ENCODE data around the gene DNAH3.
"Not testable (repeated sequence)": the region's sequence is repeated elsewhere in the genome, so short reads cannot be mapped to it uniquely, and the experiment has no call there.

Gene DNAH3

GRCh38 chr16:21150375-21151001, at the start of gene DNAH3:
DNAH3 (minus strand) TSS chr16:21150846; CDS start chr16:21150319, 527 bp downstream.
- Mint-ChIP-seq H3K27ac (no peak within 1 kb of the TSS), H3K4me1 (peaks cover 6 to 8% of the 10 kb centered on the region in 2 donors), H3K27me3 (peaks cover 26 to 52% of the 10 kb centered on the region in 2 donors), H3K4me3 (no peak within 1 kb of the TSS), H3K36me3 (no peaks in the 10 kb centered on the region), H3K9me3 (no peaks in the 10 kb centered on the region)
- ATAC-seq (replicated peaks) = peak in 1 of 2 donors; percentile 58
- DNase-seq = no peak

DNA sequence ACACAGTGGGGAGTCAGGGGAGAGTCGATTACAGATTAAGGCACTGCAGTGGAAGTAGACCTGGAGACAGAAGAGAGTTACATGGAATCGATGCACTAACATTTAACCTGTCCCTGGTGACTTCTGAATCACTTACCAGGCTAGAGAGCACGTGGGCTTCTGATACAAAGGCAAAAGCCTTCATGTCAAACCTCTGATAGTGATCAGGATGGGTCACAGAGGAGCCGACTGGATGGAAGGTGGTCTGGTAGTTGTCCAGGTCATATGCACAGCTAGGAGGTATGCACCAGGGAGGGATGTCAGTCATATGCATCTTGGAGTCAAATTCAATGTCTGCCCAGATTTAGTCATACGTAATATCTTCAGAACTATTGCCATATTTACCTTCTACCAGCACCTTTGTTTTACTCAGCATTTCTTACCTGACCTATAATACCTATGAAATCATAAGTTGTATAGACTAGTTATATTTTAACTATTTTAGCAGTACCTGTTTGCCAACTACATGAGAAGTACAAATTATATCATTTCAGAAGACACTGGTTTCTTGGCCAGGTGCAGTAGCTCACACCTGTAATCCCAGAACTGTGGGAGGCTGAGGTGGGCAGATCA, 49.1 kb upstream of the DNAH3 start:
- H3K27me3 Mint-ChIP-seq = peaks cover 17 to 38% of the 10 kb centered on the region in 2 donors
- H3K4me1 Mint-ChIP-seq = peaks cover 8 to 20% of the 10 kb centered on the region in 2 donors
- ATAC-seq (replicated peaks) = no peak
- H3K4me3 Mint-ChIP-seq = no peak overlapping the region
- DNase-seq = no peak
- no peaks in the 10 kb centered on the region for H3K36me3 Mint-ChIP-seq
- no peak overlapping the region for H3K27ac Mint-ChIP-seq
- H3K9me3 Mint-ChIP-seq = no peaks in the 10 kb centered on the region

DNA sequence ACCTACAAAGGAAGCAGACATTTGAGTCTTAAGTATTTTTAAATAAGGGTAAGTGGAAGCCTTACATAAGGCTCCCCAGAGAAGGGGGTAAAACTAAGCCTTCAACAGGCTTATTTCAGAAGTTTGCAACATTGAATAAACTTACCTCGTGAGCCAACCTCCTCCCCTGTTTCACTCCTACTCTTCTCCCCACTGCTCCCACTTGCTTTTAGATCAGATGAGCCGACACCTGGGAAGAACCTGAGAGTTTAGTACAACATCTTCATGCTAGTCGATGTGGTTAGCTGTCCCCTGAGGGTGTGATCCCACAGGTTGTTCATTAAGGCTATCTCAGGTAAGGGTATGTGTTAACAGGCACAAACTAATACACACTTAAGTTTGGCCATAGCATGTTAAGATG, 47.0 kb upstream of the DNAH3 start:
- no peaks in the 10 kb centered on the region for H3K36me3 Mint-ChIP-seq
- no peak for DNase-seq
- no peak overlapping the region for H3K27ac Mint-ChIP-seq
- ATAC-seq (replicated peaks) = no peak
- H3K4me1 Mint-ChIP-seq = peaks cover 13 to 26% of the 10 kb centered on the region in 2 donors
- no peaks in the 10 kb centered on the region for H3K9me3 Mint-ChIP-seq
- no peak overlapping the region for H3K4me3 Mint-ChIP-seq
- peaks cover 17 to 38% of the 10 kb centered on the region in 2 donors for H3K27me3 Mint-ChIP-seq

GRCh38 chr16:21197112-21197511, 46.5 kb upstream of the DNAH3 start:
- Mint-ChIP-seq H3K36me3 (no peaks in the 10 kb centered on the region), H3K4me1 (peaks cover 13 to 26% of the 10 kb centered on the region in 2 donors), H3K9me3 (no peaks in the 10 kb centered on the region), H3K4me3 (no peak overlapping the region), H3K27ac (no peak overlapping the region), H3K27me3 (peaks cover 17 to 33% of the 10 kb centered on the region in 2 donors)
- ATAC-seq (replicated peaks) (no peak), DNase-seq (no peak)

DNA sequence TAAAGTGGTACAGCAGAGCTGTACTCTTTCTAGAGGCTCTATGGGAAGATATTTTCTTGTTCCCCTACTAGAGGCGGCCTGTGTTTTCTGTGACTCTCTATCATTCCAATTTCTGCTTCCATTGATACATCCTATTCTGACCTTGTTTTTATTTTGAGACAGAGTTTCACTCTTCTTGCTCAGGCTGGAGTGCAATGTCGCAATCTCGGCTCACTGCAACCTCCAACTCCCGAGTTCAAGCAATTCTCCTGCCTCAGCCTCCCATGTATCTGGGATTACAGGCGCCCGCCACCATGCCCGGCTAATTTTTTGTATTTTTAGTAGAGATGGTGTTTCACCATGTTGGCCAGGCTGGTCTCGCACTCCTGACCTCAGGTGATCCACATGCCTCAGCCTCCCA, 44.7 kb upstream of the DNAH3 start:
- Mint-ChIP-seq H3K27me3 (peaks cover 6 to 15% of the 10 kb centered on the region in 2 donors), H3K4me1 (peaks cover 13 to 26% of the 10 kb centered on the region in 2 donors)
- not testable (repeated sequence) for H3K27ac Mint-ChIP-seq; ATAC-seq (replicated peaks); H3K4me3 Mint-ChIP-seq; H3K9me3 Mint-ChIP-seq; H3K36me3 Mint-ChIP-seq; DNase-seq

DNA sequence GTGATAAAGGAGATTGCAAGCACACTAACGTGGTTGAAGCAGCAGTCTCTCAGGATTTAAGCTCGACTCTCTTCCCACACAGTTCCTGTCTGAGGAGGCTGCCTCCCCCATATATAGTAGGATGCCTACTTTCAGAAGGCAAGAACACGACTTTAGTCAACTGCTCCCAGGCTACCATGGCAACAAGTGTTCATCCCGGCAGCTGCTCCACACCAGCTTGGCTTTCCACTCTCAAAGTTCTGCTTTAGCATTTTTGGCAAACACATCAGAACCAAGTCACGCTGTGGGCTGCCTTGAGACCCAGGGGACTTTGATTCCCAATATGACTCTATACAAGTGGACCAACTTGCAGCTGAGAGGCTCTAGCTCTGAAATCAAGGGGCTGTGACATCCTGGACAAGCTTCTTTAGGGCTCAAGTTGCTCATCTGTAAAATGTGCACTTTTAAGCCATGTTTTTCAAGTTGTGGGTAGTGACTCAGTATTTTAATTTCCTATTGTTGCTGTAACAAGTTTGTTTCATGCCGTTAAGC, 44.2 kb upstream of the DNAH3 start:
- Mint-ChIP-seq H3K9me3 (peaks cover 0 to 2% of the 10 kb centered on the region in 2 donors), H3K4me1 (peaks cover 13 to 26% of the 10 kb centered on the region in 2 donors), H3K4me3 (peak overlapping the region; percentile 37 to 53), H3K27ac (peak overlapping the region; percentile 60), H3K27me3 (peaks cover 4 to 12% of the 10 kb centered on the region in 2 donors), H3K36me3 (no peaks in the 10 kb centered on the region)
- peak; percentile 94 to 96 for ATAC-seq (replicated peaks)
- DNase-seq = peak; percentile 52

DNA sequence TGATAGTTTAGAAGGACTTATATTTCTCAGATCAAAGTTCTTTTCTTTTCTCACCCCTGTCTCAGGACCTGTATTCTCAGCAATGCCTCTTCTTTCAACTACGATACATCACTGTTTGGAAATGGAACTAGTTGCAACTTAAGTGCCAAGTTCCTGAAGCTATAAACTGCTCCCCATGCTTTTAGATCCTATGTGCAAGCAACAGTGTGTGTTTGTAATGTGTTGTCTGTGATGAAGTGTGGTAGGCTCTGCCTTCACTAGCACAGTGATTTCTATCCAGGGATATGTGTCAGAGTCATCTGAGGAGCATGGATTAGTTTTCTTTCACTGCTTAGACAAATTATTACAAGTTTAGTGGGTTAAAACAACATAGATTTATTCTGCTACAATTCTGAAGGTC, 42.3 kb upstream of the DNAH3 start:
- no peak overlapping the region for H3K4me3 Mint-ChIP-seq
- ATAC-seq (replicated peaks) = no peak
- H3K36me3 Mint-ChIP-seq = no peaks in the 10 kb centered on the region
- no peaks in the 10 kb centered on the region for H3K27me3 Mint-ChIP-seq
- H3K27ac Mint-ChIP-seq = no peak overlapping the region
- peaks cover 0 to 2% of the 10 kb centered on the region in 2 donors for H3K9me3 Mint-ChIP-seq
- DNase-seq = no peak
- H3K4me1 Mint-ChIP-seq = peaks cover 17 to 33% of the 10 kb centered on the region in 2 donors

DNA sequence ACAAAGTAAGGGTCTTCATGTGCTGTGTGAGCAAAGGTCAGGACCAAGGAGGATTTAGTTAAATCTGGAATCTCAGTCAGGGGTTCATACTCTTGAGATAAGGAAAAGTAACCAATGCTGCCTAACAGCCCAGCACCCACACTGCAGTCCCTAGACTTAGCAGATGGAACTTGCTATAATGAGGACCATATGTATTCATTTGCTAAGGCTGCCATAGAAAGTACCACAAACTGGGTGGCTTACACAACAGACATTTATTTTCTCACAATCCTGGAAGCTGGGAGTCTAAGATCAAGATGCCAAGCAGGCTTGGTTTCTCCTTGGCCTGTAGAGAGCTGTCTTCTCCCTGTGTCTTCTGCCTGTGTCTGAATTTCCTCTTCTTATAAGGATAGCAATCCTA, 40.0 kb upstream of the DNAH3 start:
- no peaks in the 10 kb centered on the region for H3K27me3 Mint-ChIP-seq
- ATAC-seq (replicated peaks) (no peak), DNase-seq (no peak)
- no peak overlapping the region for H3K27ac Mint-ChIP-seq
- H3K36me3 Mint-ChIP-seq = no peaks in the 10 kb centered on the region
- peaks cover 14 to 22% of the 10 kb centered on the region in 2 donors for H3K4me1 Mint-ChIP-seq
- peaks cover 0 to 2% of the 10 kb centered on the region in 2 donors for H3K9me3 Mint-ChIP-seq
- H3K4me3 Mint-ChIP-seq = no peak overlapping the region

- Mint-ChIP-seq H3K27me3 (no peaks in the 10 kb centered on the region), H3K4me3 (no peak overlapping the region), H3K4me1 (peaks cover 11 to 16% of the 10 kb centered on the region in 2 donors), H3K27ac (no peak overlapping the region), H3K9me3 (peaks cover under 1 to 2% of the 10 kb centered on the region in 2 donors), H3K36me3 (peaks cover 0 to under 1% of the 10 kb centered on the region in 2 donors)
- ATAC-seq (replicated peaks) = no peak
- no peak for DNase-seq
Observed at GRCh38 chr16:21190013-21190412, 39.4 kb upstream of the DNAH3 start.

GRCh38 chr16:21189311-21189710, 38.7 kb upstream of the DNAH3 start:
- no peak for ATAC-seq (replicated peaks)
- H3K36me3 Mint-ChIP-seq = peaks cover 4 to 8% of the 10 kb centered on the region in 2 donors
- H3K9me3 Mint-ChIP-seq = peaks cover 7 to 8% of the 10 kb centered on the region in 2 donors
- no peaks in the 10 kb centered on the region for H3K27me3 Mint-ChIP-seq
- DNase-seq = no peak
- H3K4me3 Mint-ChIP-seq = no peak overlapping the region
- H3K4me1 Mint-ChIP-seq = peaks cover 11 to 16% of the 10 kb centered on the region in 2 donors
- H3K27ac Mint-ChIP-seq = no peak overlapping the region

DNA sequence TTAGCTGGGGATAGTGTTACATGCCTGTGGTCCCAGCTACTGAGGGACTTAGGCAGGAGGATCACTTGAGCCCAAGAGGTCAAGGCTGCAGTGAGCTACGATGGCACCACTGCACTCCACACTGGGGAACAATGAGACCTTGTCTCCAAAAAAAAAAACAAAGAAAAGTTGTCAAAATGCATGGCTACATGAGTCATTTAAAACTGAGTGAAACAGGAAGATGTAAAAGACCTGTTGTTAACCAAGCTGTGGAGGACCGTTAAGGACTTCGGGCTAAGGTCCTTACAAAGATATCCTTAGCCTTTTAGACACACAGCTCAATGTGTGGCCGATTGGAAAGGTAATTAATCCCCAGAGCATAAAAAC, 35.7 kb upstream of the DNAH3 start:
- peaks cover 16% of the 10 kb centered on the region in 2 donors for H3K9me3 Mint-ChIP-seq
- peaks cover 12 to 16% of the 10 kb centered on the region in 2 donors for H3K4me1 Mint-ChIP-seq
- no peak for ATAC-seq (replicated peaks)
- H3K4me3 Mint-ChIP-seq = no peak overlapping the region
- DNase-seq = no peak
- H3K36me3 Mint-ChIP-seq = peaks cover 23% of the 10 kb centered on the region in 2 donors
- no peaks in the 10 kb centered on the region for H3K27me3 Mint-ChIP-seq
- H3K27ac Mint-ChIP-seq = no peak overlapping the region

GRCh38 chr16:21185659-21186325, 35.1 kb upstream of the DNAH3 start:
- DNase-seq (no peak), ATAC-seq (replicated peaks) (no peak)
- Mint-ChIP-seq H3K4me1 (peaks cover 12 to 16% of the 10 kb centered on the region in 2 donors), H3K4me3 (no peak overlapping the region), H3K9me3 (peaks cover 16% of the 10 kb centered on the region in 2 donors), H3K27me3 (no peaks in the 10 kb centered on the region), H3K36me3 (peaks cover 27 to 28% of the 10 kb centered on the region in 2 donors), H3K27ac (no peak overlapping the region)

DNA sequence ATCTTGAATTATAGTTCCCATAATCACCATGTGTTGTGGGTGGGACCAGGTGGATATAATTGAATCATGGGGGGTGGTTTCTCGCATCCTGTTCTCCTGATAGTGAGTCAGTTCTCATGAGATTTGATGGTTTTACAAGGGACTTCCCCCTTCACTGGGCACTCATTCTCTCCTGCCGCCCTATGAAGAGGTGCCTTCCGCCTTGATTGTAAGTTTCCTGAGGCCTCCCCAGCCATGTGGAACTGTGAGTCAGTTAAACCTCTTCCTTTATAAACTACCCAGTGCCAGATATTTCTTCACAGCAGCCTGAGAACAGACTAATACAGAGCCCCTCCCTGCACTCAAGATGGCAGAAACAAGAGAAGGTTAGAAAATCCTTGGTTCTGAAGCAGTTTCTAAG, 34.2 kb upstream of the DNAH3 start:
- Mint-ChIP-seq H3K27ac (peak overlapping the region; percentile 90), H3K27me3 (no peaks in the 10 kb centered on the region), H3K9me3 (peaks cover 14 to 16% of the 10 kb centered on the region in 2 donors), H3K36me3 (peaks cover 30 to 32% of the 10 kb centered on the region in 2 donors), H3K4me1 (peaks cover 12 to 16% of the 10 kb centered on the region in 2 donors), H3K4me3 (peak overlapping the region in 1 of 2 donors; percentile 21)
- DNase-seq = peak; percentile 49
- ATAC-seq (replicated peaks) = peak; percentile 76 to 78

- ATAC-seq (replicated peaks) (no peak), DNase-seq (no peak)
- H3K4me1 Mint-ChIP-seq = peaks cover 12 to 16% of the 10 kb centered on the region in 2 donors
- no peak overlapping the region for H3K4me3 Mint-ChIP-seq
- peaks cover 14 to 16% of the 10 kb centered on the region in 2 donors for H3K9me3 Mint-ChIP-seq
- no peak overlapping the region for H3K27ac Mint-ChIP-seq
- peaks cover 34 to 39% of the 10 kb centered on the region in 2 donors for H3K36me3 Mint-ChIP-seq
- H3K27me3 Mint-ChIP-seq = no peaks in the 10 kb centered on the region
Observed at GRCh38 chr16:21183995-21184394, 33.3 kb upstream of the DNAH3 start.

All from stimulated activated naive B cell treated with anti-CD40 and anti-IgM and Interleukin-4, amounts not matched to agents 10 μg/mL and 1 μg/mL and 100 μg/mL, for 72 hours (primary cell).